DOHH2 (cell line): ENCODE data around the gene FOXK1.

Experiments
- CTCF ChIP-seq: fragments of 200-600 bp; sonication (generic); IDR thresholded peaks from one replicate; pipeline ENCODE4 v1.5.1; 2014; ENCODE audit warnings: antibody characterized with exemption, mild to moderate bottlenecking, low read depth, low read length; ENCODE audit not compliant: poor library complexity, severe bottlenecking
- EZH2phosphoT487 ChIP-seq: fragments of 200-600 bp; sonication (generic); IDR thresholded peaks from 2 replicates; pipeline ENCODE4 v1.6.1; 2017; ENCODE audit warnings: borderline replicate concordance, mild to moderate bottlenecking, antibody characterized with exemption, low read length, moderate library complexity, mixed read lengths

GRCh38 chr7:4788627-4789189 is 106.6 kb downstream of the FOXK1 start:
- no peak for TF ChIP-seq CTCF
- TF ChIP-seq EZH2phosphoT487 = no peak
